Kidney capillary endothelial cell (primary cell): ENCODE data around the gene DENND2A.
"Not testable (repeated sequence)": the region's sequence is repeated elsewhere in the genome, so short reads cannot be mapped to it uniquely, and the experiment has no call there.

Experiments used
- DNase-seq: peaks from one replicate; pipeline ENCODE4 v3.0.0-alpha.2; 2018; ENCODE audit warnings: low spot score

DENND2A gene

GRCh38 chr7:140646931-140647647 lies 6.5 kb upstream of the DENND2A start:
- no peak for DNase-seq

GRCh38 chr7:140645166-140645900 lies 4.7 kb upstream of the DENND2A start:
- no peak for DNase-seq

- DNase-seq, result not testable (repeated sequence)
These were observed 4.1 kb upstream of the DENND2A start for GRCh38 chr7:140644761-140645160.

GRCh38 chr7:140643416-140643815 lies 2.8 kb upstream of the DENND2A start:
- no peak for DNase-seq

- no peak for DNase-seq
These were observed 1.0 kb upstream of the DENND2A start for GRCh38 chr7:140641524-140642195.

GRCh38 chr7:140640060-140640637 lies 464 bp downstream of the DENND2A start:
- no peak for DNase-seq

GRCh38 chr7:140639366-140640053 lies 1.1 kb downstream of the DENND2A start:
- no peak for DNase-seq

- DNase-seq, result no peak
These were observed 2.3 kb downstream of the DENND2A start for GRCh38 chr7:140638173-140638791.

- no peak for DNase-seq
These were observed 3.2 kb downstream of the DENND2A start for GRCh38 chr7:140637400-140637799.

- DNase-seq, result no peak
These were observed 4.8 kb downstream of the DENND2A start for GRCh38 chr7:140635816-140636215.

- no peak for DNase-seq
These were observed 5.3 kb downstream of the DENND2A start for GRCh38 chr7:140635345-140635744.

- DNase-seq, result no peak
These were observed 9.0 kb downstream of the DENND2A start for GRCh38 chr7:140631602-140632001.

GRCh38 chr7:140631021-140631420 lies 9.6 kb downstream of the DENND2A start:
- no peak for DNase-seq

GRCh38 chr7:140625908-140626868 lies 14.4 kb downstream of the DENND2A start:
- no peak for DNase-seq

- not testable (repeated sequence) for DNase-seq
These were observed 15.4 kb downstream of the DENND2A start for GRCh38 chr7:140625192-140625558.

GRCh38 chr7:140624392-140625191 lies 16.0 kb downstream of the DENND2A start:
- no peak for DNase-seq

GRCh38 chr7:140623980-140624379 lies 16.6 kb downstream of the DENND2A start:
- no peak for DNase-seq

- no peak for DNase-seq
These were observed 19.1 kb downstream of the DENND2A start for GRCh38 chr7:140621401-140622021.

GRCh38 chr7:140619915-140620510 lies 20.6 kb downstream of the DENND2A start:
- not testable (repeated sequence) for DNase-seq
